CD4-positive, alpha-beta memory T cell (primary cell): ENCODE results near the gene FAM222B. TPM values are rescaled to one million over a fixed set of nuclear protein-coding genes. Genes with fewer than 3 reads are reported as not detected.
"Not testable (repeated sequence)": the region's sequence is repeated elsewhere in the genome, so short reads cannot be mapped to it uniquely, and the experiment has no call there.

Experiments used
- CTCF ChIA-PET: fragments of 350-600 bp; sonication (Branson Sonifier 250); formaldehyde crosslinking; loops from one replicate; lab custom pipeline; 2021; ENCODE audit warnings: inconsistent platforms; ENCODE audit not compliant: partially characterized antibody; lab: Charles Lee
- POLR2A ChIA-PET: fragments of 350-600 bp; sonication (Branson Sonifier 250); formaldehyde crosslinking; loops from one replicate; lab custom pipeline; 2021; ENCODE audit not compliant: partially characterized antibody; lab: Charles Lee
- DNase-seq, 5 donors: peaks; one replicate each; pipeline versions ENCODE4 v3.0.0 to v3.0.0-alpha.2; 2020 to 2022; ENCODE audit warnings: mixed read lengths in 1 of 5
- H3K27ac ChIP-seq: one replicate; pipeline ENCODE4 v1.7.0; 2013; ENCODE audit warnings: low read depth, low read length
- H3K27me3 ChIP-seq: 2 replicates; pipeline ENCODE4 v1.7.0; 2013; ENCODE audit warnings: mild to moderate bottlenecking, low read length, moderate library complexity; ENCODE audit not compliant: insufficient read depth
- H3K36me3 ChIP-seq: 2 replicates; pipeline ENCODE4 v1.7.0; 2013; ENCODE audit warnings: mild to moderate bottlenecking, low read length, moderate library complexity; ENCODE audit not compliant: insufficient read depth
- H3K4me1 ChIP-seq: 2 replicates; pipeline ENCODE4 v1.7.0; 2013; ENCODE audit warnings: mild to moderate bottlenecking, low read length, moderate library complexity; ENCODE audit not compliant: insufficient read depth
- H3K4me3 ChIP-seq, 2 donors: one replicate each; pipeline ENCODE4 v1.7.0; 2013; ENCODE audit warnings: low read length in 2 of 2, mild to moderate bottlenecking in 1 of 2
- H3K9me3 ChIP-seq, 2 donors: one replicate each; pipeline ENCODE4 v1.7.0; 2013; ENCODE audit warnings: low read length in 2 of 2, control low read depth in 1 of 2; ENCODE audit not compliant: control insufficient read depth in 1 of 2
- H3K27ac Mint-ChIP-seq, 7 donors: one replicate each; pipeline ENCODE4 v1.8.0; 2020 to 2021; ENCODE audit warnings: mixed read lengths in 7 of 7, mild to moderate bottlenecking in 6 of 7, inconsistent platforms in 3 of 7, moderate library complexity in 3 of 7
- H3K27me3 Mint-ChIP-seq, 2 donors: one replicate each; pipeline ENCODE4 v1.8.0; 2020 to 2021; ENCODE audit warnings: mixed read lengths in 2 of 2
- H3K36me3 Mint-ChIP-seq, 2 donors: one replicate each; pipeline ENCODE4 v1.8.0; 2020 to 2021; ENCODE audit warnings: mixed read lengths in 2 of 2, inconsistent platforms in 1 of 2, mild to moderate bottlenecking in 1 of 2
- H3K4me1 Mint-ChIP-seq, 4 donors: one replicate each; pipeline ENCODE4 v1.8.0; 2020 to 2021; ENCODE audit warnings: mixed read lengths in 4 of 4, mild to moderate bottlenecking in 1 of 4
- H3K4me3 Mint-ChIP-seq, 8 donors: one replicate each; pipeline ENCODE4 v1.8.0; 2020 to 2021; ENCODE audit warnings: mixed read lengths in 8 of 8, mild to moderate bottlenecking in 7 of 8, moderate library complexity in 6 of 8, inconsistent platforms in 3 of 8
- H3K9me3 Mint-ChIP-seq, 8 donors: one replicate each; pipeline ENCODE4 v1.8.0; 2020 to 2021; ENCODE audit warnings: mixed read lengths in 8 of 8, mild to moderate bottlenecking in 5 of 8, inconsistent platforms in 3 of 8, moderate library complexity in 1 of 8
- intact Hi-C: fragments of 100-400 bp; cut with micrococcal nuclease; formaldehyde crosslinking; loops from one replicate; pipeline ENCODE4 v1.15.1; 2023
- polyA plus RNA-seq, 2 donors: library from polyadenylated mRNA; unstranded; fragments of 300-500 nt; fragmentation: Illumina TruSeq; gene quantifications; one replicate each; pipeline ENCODE4 v1.2.3, GENCODE V29; 2021
- total RNA-seq, 2 experiments: library from RNA; stranded (reverse); gene quantifications; one replicate each; pipeline ENCODE4 v1.2.3, GENCODE V29; 2021

Gene FAM222B
- total and polyA plus RNA-seq, 4 experiments from 2014 or later: 7.9 to 23.2 (median 21.0) TPM

GRCh38 chr17:28879886-28880571 lies 37.4 kb upstream of the FAM222B start:
- H3K9me3 ChIP-seq: no peaks in the 10 kb centered on the region
- no peak overlapping the region for H3K4me3 ChIP-seq
- no peaks in the 10 kb centered on the region for H3K27me3 ChIP-seq
- H3K36me3 ChIP-seq: peaks cover 65% of the 10 kb centered on the region
- H3K27me3 Mint-ChIP-seq: no peaks in the 10 kb centered on the region
- H3K4me1 ChIP-seq: no peaks in the 10 kb centered on the region
- H3K9me3 Mint-ChIP-seq: peaks cover 0 to 2% (median 0%) of the 10 kb centered on the region in 8 donors
- CTCF ChIA-PET: interaction anchor here (1.2 to 1.7 kb wide), 2 partner anchors 117 to 154 kb away, joined by 3 to 4 read pairs; partner anchors contain the start of gene TLCD1
- no peak for DNase-seq
- H3K27ac ChIP-seq: no peak overlapping the region
- H3K36me3 Mint-ChIP-seq: peaks cover 51 to 64% of the 10 kb centered on the region in 2 donors
- H3K27ac Mint-ChIP-seq: peak overlapping the region in 1 of 7 donors; percentile 43
- POLR2A ChIA-PET: interaction anchor here (1.5 to 2.6 kb wide), 2 partner anchors 17 to 74 kb away, joined by 3 to 11 read pairs; partner anchors contain the start of gene FLOT2
- peaks cover 0 to 3% (median 1%) of the 10 kb centered on the region in 4 donors for H3K4me1 Mint-ChIP-seq
- intact Hi-C loops: no loop called here
- H3K4me3 Mint-ChIP-seq: no peak overlapping the region

GRCh38 chr17:28878981-28879380 lies 36.4 kb upstream of the FAM222B start:
- peaks cover 43 to 54% of the 10 kb centered on the region in 2 donors for H3K36me3 Mint-ChIP-seq
- peaks cover 0 to 2% (median 0%) of the 10 kb centered on the region in 8 donors for H3K9me3 Mint-ChIP-seq
- peaks cover 54% of the 10 kb centered on the region for H3K36me3 ChIP-seq
- no peak overlapping the region for H3K4me3 ChIP-seq
- H3K4me1 ChIP-seq: no peaks in the 10 kb centered on the region
- no peaks in the 10 kb centered on the region for H3K27me3 Mint-ChIP-seq
- H3K27me3 ChIP-seq: no peaks in the 10 kb centered on the region
- ChIA-PET POLR2A (interaction anchor here (0.5 to 2.6 kb wide), 3 partner anchors 18 to 403 kb away, joined by 3 to 11 read pairs (median 4); partner anchors contain the start of gene FLOT2), CTCF (interaction anchor here (1.1 to 1.7 kb wide), 3 partner anchors 114 to 153 kb away, joined by 3 to 4 read pairs (median 3); partner anchors contain the start of gene TLCD1)
- no peaks in the 10 kb centered on the region for H3K9me3 ChIP-seq
- H3K27ac Mint-ChIP-seq: peak overlapping the region in 1 of 7 donors; percentile 41
- peaks cover 0 to 3% (median 0%) of the 10 kb centered on the region in 4 donors for H3K4me1 Mint-ChIP-seq
- intact Hi-C loops: no loop called here
- no peak overlapping the region for H3K27ac ChIP-seq
- no peak for DNase-seq
- H3K4me3 Mint-ChIP-seq: no peak overlapping the region

- Histone ChIP-seq H3K27ac (no peak overlapping the region), H3K4me1 (no peaks in the 10 kb centered on the region), H3K36me3 (peaks cover 48% of the 10 kb centered on the region), H3K9me3 (no peaks in the 10 kb centered on the region), H3K27me3 (no peaks in the 10 kb centered on the region), H3K4me3 (no peak overlapping the region)
- H3K4me1 Mint-ChIP-seq: peaks cover 0 to 3% (median under 1%) of the 10 kb centered on the region in 4 donors
- no peak for DNase-seq
- intact Hi-C loops: no loop called here
- ChIA-PET CTCF (interaction anchor here (1.1 to 1.7 kb wide), 2 partner anchors 114 to 152 kb away, joined by 3 to 4 read pairs; partner anchors contain the start of gene TLCD1), POLR2A (interaction anchor here (0.5 to 2.6 kb wide), 3 partner anchors 19 to 403 kb away, joined by 3 to 11 read pairs (median 4); partner anchors contain the start of genes FAM222B and FLOT2)
- peaks cover 43 to 53% of the 10 kb centered on the region in 2 donors for H3K36me3 Mint-ChIP-seq
- H3K27me3 Mint-ChIP-seq: no peaks in the 10 kb centered on the region
- peaks cover 0 to 2% (median 0%) of the 10 kb centered on the region in 8 donors for H3K9me3 Mint-ChIP-seq
- H3K27ac Mint-ChIP-seq: peak overlapping the region in 2 of 7 donors; percentile 48 to 63
- H3K4me3 Mint-ChIP-seq: no peak overlapping the region
These were observed 35.7 kb upstream of the FAM222B start for GRCh38 chr17:28878158-28878910.

GRCh38 chr17:28877150-28877711 lies 34.6 kb upstream of the FAM222B start:
- CTCF ChIA-PET, H3K27me3 Mint-ChIP-seq, H3K9me3 Mint-ChIP-seq, H3K4me3 Mint-ChIP-seq, H3K27me3 ChIP-seq, H3K4me1 ChIP-seq, H3K4me1 Mint-ChIP-seq, H3K9me3 ChIP-seq, H3K27ac Mint-ChIP-seq, H3K27ac ChIP-seq, H3K4me3 ChIP-seq, DNase-seq: not testable (repeated sequence)
- POLR2A ChIA-PET: interaction anchor here (0.6 to 1.3 kb wide), 3 partner anchors 20 to 1838 kb away, joined by 3 to 8 read pairs (median 3); partner anchors contain the start of genes FAM222B and FLOT2
- H3K36me3 Mint-ChIP-seq: peaks cover 35 to 42% of the 10 kb centered on the region in 2 donors
- intact Hi-C loops: loop anchor here (2.0 kb wide), 1 partner anchor 20 kb away; the partner anchor contains the start of gene FLOT2
- H3K36me3 ChIP-seq: peaks cover 37% of the 10 kb centered on the region

- peaks cover 12% of the 10 kb centered on the region for H3K4me1 ChIP-seq
- Mint-ChIP-seq H3K4me1 (peaks cover 4 to 14% (median 9%) of the 10 kb centered on the region in 4 donors), H3K27ac (peak overlapping the region in 1 of 7 donors; percentile 3), H3K27me3 (no peaks in the 10 kb centered on the region), H3K9me3 (peaks cover 0 to 2% (median 0%) of the 10 kb centered on the region in 8 donors), H3K4me3 (no peak overlapping the region), H3K36me3 (peaks cover 22 to 31% of the 10 kb centered on the region in 2 donors)
- no peaks in the 10 kb centered on the region for H3K9me3 ChIP-seq
- H3K27ac ChIP-seq: no peak overlapping the region
- H3K4me3 ChIP-seq: no peak overlapping the region
- no peaks in the 10 kb centered on the region for H3K27me3 ChIP-seq
- ChIA-PET CTCF (no interaction called here), POLR2A (interaction anchor here (1.3 kb wide), 1 partner anchor 21 kb away, joined by 8 read pairs; the partner anchor contains the start of gene FLOT2)
- DNase-seq: no peak
- intact Hi-C loops: loop anchor here (2.0 kb wide), 1 partner anchor 21 kb away; the partner anchor contains the start of gene FLOT2
- peaks cover 24% of the 10 kb centered on the region for H3K36me3 ChIP-seq
These were observed 33.4 kb upstream of the FAM222B start for GRCh38 chr17:28875848-28876550.

- intact Hi-C loops: no loop called here
- CTCF ChIA-PET: interaction anchor here (1.2 kb wide), 1 partner anchor 22 kb away, joined by 3 read pairs; no protein-coding TSS in a partner anchor
- H3K4me3 Mint-ChIP-seq: no peak overlapping the region
- H3K27ac Mint-ChIP-seq: no peak overlapping the region
- Histone ChIP-seq H3K36me3 (peaks cover 12% of the 10 kb centered on the region), H3K4me3 (no peak overlapping the region), H3K27me3 (no peaks in the 10 kb centered on the region), H3K4me1 (peaks cover 16% of the 10 kb centered on the region), H3K27ac (no peak overlapping the region), H3K9me3 (no peaks in the 10 kb centered on the region)
- no peaks in the 10 kb centered on the region for H3K27me3 Mint-ChIP-seq
- POLR2A ChIA-PET: interaction anchor here (0.6 kb wide), 1 partner anchor 50 kb away, joined by 3 read pairs; no protein-coding TSS in a partner anchor
- DNase-seq: no peak
- peaks cover 5 to 16% (median 11%) of the 10 kb centered on the region in 4 donors for H3K4me1 Mint-ChIP-seq
- peaks cover 13 to 19% of the 10 kb centered on the region in 2 donors for H3K36me3 Mint-ChIP-seq
- peaks cover 0 to 2% (median 0%) of the 10 kb centered on the region in 8 donors for H3K9me3 Mint-ChIP-seq
These were observed 32.2 kb upstream of the FAM222B start for GRCh38 chr17:28874750-28875149.
